ENCODE measurements around the gene PLAC8.

GRCh38 chr4:83082777-83083176, 31.8 kb downstream of the PLAC8 start:
- no peak for TF ChIP-seq CTCF (conservative IDR thresholded peaks at IDR 0.05; ENCODE audit: low read depth, low read length)
- TF ChIP-seq POLR2A (IDR thresholded peaks at IDR 0.05; ENCODE audit: low read depth, low read length): no peak
- TF ChIP-seq RAD21 (IDR thresholded peaks at IDR 0.05; ENCODE audit: low read length): no peak
- no peak for TF ChIP-seq RCOR1 (IDR thresholded peaks at IDR 0.05; ENCODE audit: insufficient replicate concordance, low read length)
- no peak for TF ChIP-seq RFX5 (IDR thresholded peaks at IDR 0.05; ENCODE audit: low read depth, low read length)
- TF ChIP-seq CEBPB (IDR thresholded peaks at IDR 0.05; ENCODE audit: low read depth, low read length): no peak
- no peak for TF ChIP-seq FOS (IDR thresholded peaks at IDR 0.05; ENCODE audit: low read depth, low read length)
- TF ChIP-seq CHD1 (IDR thresholded peaks at IDR 0.05; ENCODE audit: low read depth, low read length): no peak
- no peak for TF ChIP-seq MAZ (IDR thresholded peaks at IDR 0.05; ENCODE audit: borderline replicate concordance, low read depth, low read length)
- TF ChIP-seq NFE2L2 (IDR thresholded peaks at IDR 0.05; ENCODE audit: low read depth, low read length): no peak
- no peak for TF ChIP-seq BHLHE40 (IDR thresholded peaks at IDR 0.05; ENCODE audit: low read depth, low read length)
- TF ChIP-seq, protein P1, sequence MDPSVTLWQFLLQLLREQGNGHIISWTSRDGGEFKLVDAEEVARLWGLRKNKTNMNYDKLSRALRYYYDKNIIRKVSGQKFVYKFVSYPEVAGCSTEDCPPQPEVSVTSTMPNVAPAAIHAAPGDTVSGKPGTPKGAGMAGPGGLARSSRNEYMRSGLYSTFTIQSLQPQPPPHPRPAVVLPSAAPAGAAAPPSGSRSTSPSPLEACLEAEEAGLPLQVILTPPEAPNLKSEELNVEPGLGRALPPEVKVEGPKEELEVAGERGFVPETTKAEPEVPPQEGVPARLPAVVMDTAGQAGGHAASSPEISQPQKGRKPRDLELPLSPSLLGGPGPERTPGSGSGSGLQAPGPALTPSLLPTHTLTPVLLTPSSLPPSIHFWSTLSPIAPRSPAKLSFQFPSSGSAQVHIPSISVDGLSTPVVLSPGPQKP (IDR thresholded peaks at IDR 0.05; ENCODE audit: borderline replicate concordance, low read depth, low read length): no peak
- TF ChIP-seq, protein P2, sequence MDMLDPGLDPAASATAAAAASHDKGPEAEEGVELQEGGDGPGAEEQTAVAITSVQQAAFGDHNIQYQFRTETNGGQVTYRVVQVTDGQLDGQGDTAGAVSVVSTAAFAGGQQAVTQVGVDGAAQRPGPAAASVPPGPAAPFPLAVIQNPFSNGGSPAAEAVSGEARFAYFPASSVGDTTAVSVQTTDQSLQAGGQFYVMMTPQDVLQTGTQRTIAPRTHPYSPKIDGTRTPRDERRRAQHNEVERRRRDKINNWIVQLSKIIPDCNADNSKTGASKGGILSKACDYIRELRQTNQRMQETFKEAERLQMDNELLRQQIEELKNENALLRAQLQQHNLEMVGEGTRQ (IDR thresholded peaks at IDR 0.05; ENCODE audit: low read depth, low read length): no peak

Data from IMR-90 (cell line).